ENCODE measurements around the gene SLC13A4.

The SLC13A4 gene

GRCh38 chr7:135653340-135654080 is 74.5 kb downstream of the SLC13A4 start (continued):
- TF ChIP-seq ZFHX2 (tag by site-specific recombination; conservative IDR thresholded peaks at IDR 0.05) (peak; percentile 39; the same call in 1 of the 2 replicates), ZNF701 (tag by site-specific recombination; IDR thresholded peaks at IDR 0.05) (no peak), ZNF433 (tag by site-specific recombination; IDR thresholded peaks at IDR 0.05; ENCODE audit: low read depth) (peak; percentile 95), AEBP2 (tag by site-specific recombination; IDR thresholded peaks at IDR 0.05; ENCODE audit: borderline replicate concordance) (peak; percentile 95; the same call in 1 of the 2 replicates)

- H3K36me3 ChIP-seq (ENCODE audit: control insufficient read depth in 2 of 2, insufficient read depth in 1 of 2, low read length in 2 of 2), result peaks cover 24 to 43% of the 10 kb centered on the region in 2 experiments
- no peaks in the 10 kb centered on the region for H3K4me1 ChIP-seq (ENCODE audit: control insufficient read depth, insufficient read depth, low read length)
- no peak overlapping the region for H3K4me3 ChIP-seq (ENCODE audit: low read depth, low read length)
- H3K9me3 ChIP-seq (ENCODE audit: control insufficient read depth, insufficient read depth, low read depth, low read length), result no peaks in the 10 kb centered on the region
- POLR2A ChIA-PET, result interaction anchor here (0.7 kb wide), 1 partner anchor 11 kb away, joined by 3 read pairs; the partner anchor contains the start of gene STMP1
- CTCF ChIA-PET, result interaction anchor here (1.2 kb wide), 1 partner anchor 370 kb away, joined by 3 read pairs; no protein-coding TSS in a partner anchor
- H3K27ac ChIP-seq (ENCODE audit: extremely low read depth, low read depth, low read length), result no peak overlapping the region
- no peak for TF ChIP-seq GLIS2 (tag by site-specific recombination; IDR thresholded peaks at IDR 0.05)
- TF ChIP-seq ZNF366 (tag by site-specific recombination; conservative IDR thresholded peaks at IDR 0.05), result no peak
- no peak for TF ChIP-seq ZNF654 (tag by site-specific recombination; IDR thresholded peaks at IDR 0.05; ENCODE audit: low read depth)
- TF ChIP-seq ZBTB6 (tag by site-specific recombination; IDR thresholded peaks at IDR 0.05), result peak; percentile 32; the same call in 1 of the 2 replicates
- no peak for TF ChIP-seq PRDM10 (tag by site-specific recombination; IDR thresholded peaks at IDR 0.05)
- no peak for TF ChIP-seq ZNF19 (tag by site-specific recombination; IDR thresholded peaks at IDR 0.05; ENCODE audit: low read depth)
- no peak for TF ChIP-seq ZNF221 (tag by site-specific recombination; IDR thresholded peaks at IDR 0.05; ENCODE audit: borderline replicate concordance)
- no peak for TF ChIP-seq ZNF76 (tag by site-specific recombination; IDR thresholded peaks at IDR 0.05; ENCODE audit: borderline replicate concordance, low read depth)
- 0 out of 2 replicates have a peak, but pooled peaks have one; percentile 13 for TF ChIP-seq TCF7L2 (IDR thresholded peaks at IDR 0.05; ENCODE audit: borderline replicate concordance, low read depth, low read length)
- no peak for TF ChIP-seq ZNF792 (tag by site-specific recombination; IDR thresholded peaks at IDR 0.05)
- no peak for TF ChIP-seq ZSCAN5A (tag by site-specific recombination; IDR thresholded peaks at IDR 0.05)
- TF ChIP-seq KLF7 (tag by site-specific recombination; IDR thresholded peaks at IDR 0.05; ENCODE audit: borderline replicate concordance), result no peak
- no peak for TF ChIP-seq BCL11A (tag by site-specific recombination; IDR thresholded peaks at IDR 0.05; ENCODE audit: low read depth)
- no peak for TF ChIP-seq ZNF426 (tag by site-specific recombination; IDR thresholded peaks at IDR 0.05)
- no peak for TF ChIP-seq BCL11B (tag by site-specific recombination; IDR thresholded peaks at IDR 0.05; ENCODE audit: low read depth)
- no peak for TF ChIP-seq ZNF843 (tag by site-specific recombination; IDR thresholded peaks at IDR 0.05)
- no peak for TF ChIP-seq ZNF354C (tag by site-specific recombination; IDR thresholded peaks at IDR 0.05; ENCODE audit: borderline replicate concordance, low read depth)
- 0 out of 2 replicates have a peak, but pooled peaks have one; percentile 17 for TF ChIP-seq ZFHX2 (tag by site-specific recombination; conservative IDR thresholded peaks at IDR 0.05)
- TF ChIP-seq ZNF629 (tag by site-specific recombination; IDR thresholded peaks at IDR 0.05), result 0 out of 2 replicates have a peak, but pooled peaks have one; percentile 44
- TF ChIP-seq EGR2 (tag by site-specific recombination; IDR thresholded peaks at IDR 0.05; ENCODE audit: low read depth), result 0 out of 2 replicates have a peak, but pooled peaks have one; percentile 38
- no peak for TF ChIP-seq ZNF214 (tag by site-specific recombination; IDR thresholded peaks at IDR 0.05; ENCODE audit: borderline replicate concordance)
- TF ChIP-seq ZNF664 (tag by site-specific recombination; IDR thresholded peaks at IDR 0.05), result no peak
- no peak for TF ChIP-seq ZNF777 (tag by site-specific recombination; IDR thresholded peaks at IDR 0.05; ENCODE audit: borderline replicate concordance)
- TF ChIP-seq ZNF112 (tag by site-specific recombination; IDR thresholded peaks at IDR 0.05), result no peak
Observed at GRCh38 chr7:135650831-135651573, 77.0 kb downstream of the SLC13A4 start.
